Measurements from ENCODE around the gene AMTN. TPM values are rescaled to one million over a fixed set of nuclear protein-coding genes. Genes with fewer than 3 reads are reported as not detected.

The AMTN gene
- total RNA-seq, 1 experiment from 2014 or later, result not detected

- Mint-ChIP-seq H3K4me3 (ENCODE audit: unreplicated experiment) (no peak overlapping the region), H3K27ac (ENCODE audit: low read depth, unreplicated experiment) (no peak overlapping the region), H3K27me3 (ENCODE audit: insufficient read depth, unreplicated experiment) (no peaks in the 10 kb centered on the region), H3K36me3 (ENCODE audit: insufficient read depth, unreplicated experiment) (no peaks in the 10 kb centered on the region), H3K9me3 (ENCODE audit: unreplicated experiment) (peaks cover 9% of the 10 kb centered on the region), H3K4me1 (ENCODE audit: insufficient read depth, unreplicated experiment) (peaks cover 10% of the 10 kb centered on the region)
- DNase-seq (ENCODE audit: unreplicated experiment), result no peak
- TF ChIP-seq CTCF (IDR thresholded peaks at IDR 0.05; ENCODE audit: unreplicated experiment), result no peak
- BruUV-seq (replicated peaks), result no TSS peak
- CTCF ChIA-PET, result interaction anchor here (0.6 to 0.7 kb wide), 3 partner anchors 38 to 287 kb away, joined by 3 read pairs; no protein-coding TSS in a partner anchor
- POLR2A ChIA-PET, result interaction anchor here (0.6 kb wide), 1 partner anchor 87 kb away, joined by 5 read pairs; no protein-coding TSS in a partner anchor
- intact Hi-C loops (cut with micrococcal nuclease), result no loop called here
Measured at GRCh38 chr4:70581980-70582379, 63.6 kb downstream of the AMTN start.

Other genes with a start within 250 kb of the AMTN start
- gene CABS1, start 183.6 kb upstream of the AMTN start, total RNA-seq (2022), result not detected in 2 replicates
- not detected in 2 replicates for gene SMR3A, start 157.8 kb upstream of the AMTN start, total RNA-seq (2022)
- not detected in 2 replicates for gene SMR3B, start 135.4 kb upstream of the AMTN start, total RNA-seq (2022)
- gene OPRPN, start 120.6 kb upstream of the AMTN start, total RNA-seq (2022), result not detected in 2 replicates
- not detected in 2 replicates for gene MUC7, start 46.4 kb upstream of the AMTN start, total RNA-seq (2022)
- not detected in 2 replicates for gene AMBN, start 73.7 kb downstream of the AMTN start, total RNA-seq (2022)
- not detected in 2 replicates for gene ENAM, start 110.2 kb downstream of the AMTN start, total RNA-seq (2022)
- gene JCHAIN, start 147.9 kb downstream of the AMTN start, total RNA-seq (2022), result not detected in 2 replicates
- gene UTP3, start 170.0 kb downstream of the AMTN start, total RNA-seq (2022), result 45.4 and 47.5 TPM in 2 replicates
- gene RUFY3, start 203.4 kb downstream of the AMTN start, total RNA-seq (2022), result 42.7 and 48.7 TPM in 2 replicates